HG03135 (cell line): ENCODE measurements around the gene TSEN54.
"Not testable (repeated sequence)": the region's sequence is repeated elsewhere in the genome, so short reads cannot be mapped to it uniquely, and the experiment has no call there.

ENCODE experiments used
- ATAC-seq: cut with Tn5 transposase; IDR thresholded peaks from one replicate; pipeline ENCODE4 v1.9.1; 2021; ENCODE audit warnings: mild to moderate bottlenecking, moderate library complexity; ENCODE audit not compliant: unreplicated experiment

Gene TSEN54

GRCh38 chr17:75517297-75517865 lies 1.1 kb downstream of the TSEN54 start:
- ATAC-seq = no peak

GRCh38 chr17:75518201-75518600 lies 1.9 kb downstream of the TSEN54 start:
- no peak for ATAC-seq

GRCh38 chr17:75518983-75519537 lies 2.7 kb downstream of the TSEN54 start:
- no peak for ATAC-seq

GRCh38 chr17:75520413-75520812 lies 4.1 kb downstream of the TSEN54 start:
- ATAC-seq = not testable (repeated sequence)

- ATAC-seq = no peak
Measured at GRCh38 chr17:75521290-75521689, 5.0 kb downstream of the TSEN54 start.

- no peak for ATAC-seq
Measured at GRCh38 chr17:75521951-75522727, 5.8 kb downstream of the TSEN54 start.

GRCh38 chr17:75523647-75524046 lies 7.3 kb downstream of the TSEN54 start:
- ATAC-seq = no peak

- ATAC-seq = no peak
Measured at GRCh38 chr17:75524269-75524969, 8.1 kb downstream of the TSEN54 start.

GRCh38 chr17:75524970-75525805 lies 8.9 kb downstream of the TSEN54 start, which contains the start of gene LLGL2:
Gene LLGL2, plus strand, starts transcription at chr17:75525697. Its CDS starts 17,730 bp downstream, at chr17:75543427.
- peak; percentile 80 for ATAC-seq

- ATAC-seq = peak; percentile 8
Measured at GRCh38 chr17:75525806-75526554, 9.7 kb downstream of the TSEN54 start.

GRCh38 chr17:75526555-75527270 lies 10.4 kb downstream of the TSEN54 start:
- ATAC-seq = no peak

- no peak for ATAC-seq
Measured at GRCh38 chr17:75530837-75531720, 14.8 kb downstream of the TSEN54 start.

- no peak for ATAC-seq
Measured at GRCh38 chr17:75531721-75532072, 15.4 kb downstream of the TSEN54 start.

GRCh38 chr17:75535119-75535537 lies 18.8 kb downstream of the TSEN54 start:
- ATAC-seq = no peak

GRCh38 chr17:75535871-75536270 lies 19.5 kb downstream of the TSEN54 start:
- ATAC-seq = no peak

- ATAC-seq = no peak
Measured at GRCh38 chr17:75536366-75536765, 20.0 kb downstream of the TSEN54 start.

- ATAC-seq = no peak
Measured at GRCh38 chr17:75539967-75540729, 23.8 kb downstream of the TSEN54 start.
